ENCODE data around the gene HOOK2.

GRCh38 chr19:12789904-12790619, 14.7 kb upstream of the HOOK2 start:
- TF ChIP-seq, protein P1, sequence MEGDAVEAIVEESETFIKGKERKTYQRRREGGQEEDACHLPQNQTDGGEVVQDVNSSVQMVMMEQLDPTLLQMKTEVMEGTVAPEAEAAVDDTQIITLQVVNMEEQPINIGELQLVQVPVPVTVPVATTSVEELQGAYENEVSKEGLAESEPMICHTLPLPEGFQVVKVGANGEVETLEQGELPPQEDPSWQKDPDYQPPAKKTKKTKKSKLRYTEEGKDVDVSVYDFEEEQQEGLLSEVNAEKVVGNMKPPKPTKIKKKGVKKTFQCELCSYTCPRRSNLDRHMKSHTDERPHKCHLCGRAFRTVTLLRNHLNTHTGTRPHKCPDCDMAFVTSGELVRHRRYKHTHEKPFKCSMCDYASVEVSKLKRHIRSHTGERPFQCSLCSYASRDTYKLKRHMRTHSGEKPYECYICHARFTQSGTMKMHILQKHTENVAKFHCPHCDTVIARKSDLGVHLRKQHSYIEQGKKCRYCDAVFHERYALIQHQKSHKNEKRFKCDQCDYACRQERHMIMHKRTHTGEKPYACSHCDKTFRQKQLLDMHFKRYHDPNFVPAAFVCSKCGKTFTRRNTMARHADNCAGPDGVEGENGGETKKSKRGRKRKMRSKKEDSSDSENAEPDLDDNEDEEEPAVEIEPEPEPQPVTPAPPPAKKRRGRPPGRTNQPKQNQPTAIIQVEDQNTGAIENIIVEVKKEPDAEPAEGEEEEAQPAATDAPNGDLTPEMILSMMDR (IDR thresholded peaks at IDR 0.05; ENCODE audit: control extremely low read depth in 1 of 3, insufficient read depth in 1 of 3, low read depth in 1 of 3, low read length in 3 of 3): no peak
- TF ChIP-seq TAF1 (IDR thresholded peaks at IDR 0.05; ENCODE audit: low read depth, low read length): no peak
- TF ChIP-seq CREB1 (IDR thresholded peaks at IDR 0.05): peak; percentile 21; the same call in 1 of the 2 replicates
- TF ChIP-seq KDM1A (IDR thresholded peaks at IDR 0.05; ENCODE audit: borderline replicate concordance, low read length): no peak
- no peak for TF ChIP-seq EZH2 (IDR thresholded peaks at IDR 0.05; ENCODE audit: low read depth, low read length, severe bottlenecking)
- TF ChIP-seq RBBP5 (IDR thresholded peaks at IDR 0.05; ENCODE audit: borderline replicate concordance, low read depth, low read length): no peak
